Embryonic facial prominence (tissue), 1 donor: ENCODE results near the gene AP1S2.
A peak's percentile ranks its signal among the peaks of the same experiment; 100 is the strongest.
"Not testable (repeated sequence)": the region's sequence is repeated elsewhere in the genome, so short reads cannot be mapped to it uniquely, and the experiment has no call there.

Source experiments
- DNase-seq: peaks from one replicate; pipeline ENCODE4 v3.0.0-alpha.2; 2016; ENCODE audit errors: extremely low spot score

The AP1S2 gene

DNA sequence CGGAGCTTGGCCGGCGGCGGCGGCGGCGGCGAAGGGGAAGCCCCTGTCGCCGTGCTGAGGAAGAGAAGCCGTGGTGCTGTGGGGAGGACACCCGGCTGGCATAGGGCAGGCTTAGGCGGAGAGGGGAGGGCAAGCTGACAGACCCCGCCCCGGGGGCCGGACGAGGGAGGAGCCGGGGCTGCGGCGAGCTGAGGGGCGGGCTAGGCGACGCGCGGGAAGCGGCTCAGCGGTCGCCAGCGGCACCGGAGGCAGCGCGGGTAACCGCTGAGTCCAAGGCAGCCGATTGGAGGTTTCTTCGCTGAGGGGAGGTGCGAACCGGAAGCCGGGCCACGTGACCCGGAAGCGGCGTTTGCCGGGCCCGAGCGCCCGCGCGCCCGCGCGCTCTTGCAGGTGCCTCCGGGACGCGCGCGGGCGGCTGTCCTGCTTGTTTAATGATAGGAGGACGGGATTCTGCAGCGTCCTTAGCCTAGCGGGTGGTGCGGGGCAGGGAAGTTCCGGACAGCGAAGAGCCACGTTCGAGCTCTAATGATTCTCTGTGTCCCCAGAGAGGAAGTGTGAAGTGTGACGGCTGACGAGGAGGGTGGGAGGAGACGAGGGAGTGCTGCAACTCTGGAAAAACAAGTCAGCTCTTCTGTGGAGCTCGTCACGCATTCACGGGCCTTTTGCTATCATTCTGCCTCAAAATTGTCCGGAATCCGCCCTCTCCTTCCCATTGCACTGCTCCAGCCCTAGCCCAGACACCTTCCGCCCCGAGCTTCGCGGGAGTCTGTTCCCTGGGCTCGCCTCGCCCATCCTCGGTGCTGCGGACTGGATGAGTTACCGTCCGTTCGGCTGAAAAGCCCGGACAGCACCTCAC lies at the start of gene AP1S2:
AP1S2 (minus strand) TSS at position 102 of the 856 bp plus-strand sequence. CDS start 2,289 bp downstream, outside the sequence.
- DNase-seq = peak; percentile 77

DNA sequence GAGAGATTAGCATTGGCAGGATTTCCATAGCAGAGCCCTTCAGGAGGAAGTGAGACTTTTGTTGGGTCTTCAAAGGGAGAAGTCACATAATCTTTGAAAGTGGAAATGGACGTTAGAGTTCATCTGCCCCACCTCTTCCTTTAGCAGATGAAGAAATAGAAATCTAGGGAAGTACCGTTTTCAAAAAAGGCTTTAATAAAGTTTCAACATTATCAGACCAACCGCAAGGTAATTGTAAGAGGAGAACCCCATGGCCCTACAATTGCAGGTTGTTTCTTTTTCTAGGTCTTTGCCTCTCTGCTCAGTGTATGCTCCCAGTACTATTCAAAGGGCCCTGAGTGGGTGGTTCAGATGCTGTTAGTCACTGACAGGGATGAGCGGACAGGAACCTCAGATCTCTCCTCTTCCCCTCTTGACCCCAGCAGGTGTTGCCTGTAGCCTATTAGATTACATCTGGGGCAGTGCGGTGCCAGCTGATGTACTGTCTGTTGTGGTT lies 48.6 kb upstream of the AP1S2 start:
- no peak for DNase-seq

DNA sequence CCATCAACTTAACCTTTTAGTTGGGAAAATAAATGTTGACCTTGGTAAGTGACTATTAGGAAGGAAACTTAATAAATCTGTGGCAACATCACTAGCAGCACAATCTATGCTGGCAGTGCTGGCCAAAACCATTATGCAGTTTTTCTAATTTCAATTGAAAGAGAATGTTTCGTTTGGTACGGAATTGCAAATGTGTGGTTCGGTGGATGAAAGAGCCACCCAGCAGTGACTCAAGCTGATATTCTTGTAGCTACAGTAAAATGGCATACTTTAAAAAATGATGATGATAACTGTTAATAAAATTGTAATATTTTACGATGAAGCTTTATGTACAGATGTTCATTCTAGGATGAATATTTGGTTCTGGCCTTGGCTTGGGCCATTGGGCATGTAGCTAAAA lies 40.7 kb upstream of the AP1S2 start:
- no peak for DNase-seq

DNA sequence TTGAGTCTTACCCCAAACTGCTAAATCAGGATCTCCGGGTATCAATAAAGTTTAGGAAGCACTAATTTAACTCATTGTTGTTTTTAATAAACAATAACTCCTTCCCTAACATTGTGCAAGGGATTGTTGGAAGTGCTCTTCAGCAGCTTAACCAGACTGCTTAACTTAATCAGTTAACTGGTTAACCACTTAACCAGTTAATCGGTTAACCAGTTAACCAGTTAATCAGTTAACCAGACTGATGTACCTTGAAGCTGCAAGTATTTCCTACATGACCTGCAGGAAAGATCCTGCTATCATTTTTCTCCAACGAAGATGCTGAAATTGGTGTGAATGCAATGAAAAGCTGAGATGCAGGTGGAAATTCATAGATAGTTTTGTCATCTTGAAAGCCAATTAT lies 40.1 kb upstream of the AP1S2 start:
- no peak for DNase-seq

DNA sequence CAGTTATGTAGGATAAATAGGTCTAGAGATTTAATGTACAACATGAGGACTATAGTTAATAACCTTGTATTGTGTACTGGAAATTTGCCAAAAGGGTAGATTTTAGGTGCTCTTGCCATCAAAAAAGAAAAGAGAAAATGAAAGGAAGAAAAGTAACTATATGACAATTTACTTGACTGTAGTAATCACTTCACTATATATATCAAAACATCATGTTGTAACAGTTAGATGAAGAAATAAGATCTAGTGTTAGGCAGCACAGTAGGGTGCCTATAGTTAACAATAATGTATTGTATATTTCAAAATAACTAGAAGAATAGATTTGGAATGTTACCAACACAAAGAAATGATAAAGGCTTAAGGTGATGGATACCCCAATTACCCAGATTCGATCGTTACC lies 35.9 kb upstream of the AP1S2 start:
- no peak for DNase-seq

DNA sequence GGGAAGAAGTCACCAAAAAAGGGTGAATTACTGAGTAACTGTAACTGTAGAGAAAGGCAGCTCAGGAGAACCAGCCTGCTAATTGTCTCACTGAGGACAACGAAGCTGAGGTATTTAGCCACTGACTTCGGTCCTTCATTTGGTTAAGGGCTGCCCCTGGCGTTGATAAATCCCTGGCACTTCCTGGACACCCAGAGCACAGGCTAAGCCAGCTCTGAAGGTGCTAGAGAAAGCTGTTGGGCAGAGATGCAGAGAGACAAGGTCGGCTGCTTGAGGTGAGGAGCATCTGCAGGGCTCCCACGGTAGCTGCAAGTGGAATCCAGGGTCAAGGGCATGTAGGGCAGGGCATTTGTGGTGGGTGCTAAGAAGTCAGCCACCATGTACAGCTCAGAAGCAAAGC lies 33.4 kb upstream of the AP1S2 start:
- no peak for DNase-seq

DNA sequence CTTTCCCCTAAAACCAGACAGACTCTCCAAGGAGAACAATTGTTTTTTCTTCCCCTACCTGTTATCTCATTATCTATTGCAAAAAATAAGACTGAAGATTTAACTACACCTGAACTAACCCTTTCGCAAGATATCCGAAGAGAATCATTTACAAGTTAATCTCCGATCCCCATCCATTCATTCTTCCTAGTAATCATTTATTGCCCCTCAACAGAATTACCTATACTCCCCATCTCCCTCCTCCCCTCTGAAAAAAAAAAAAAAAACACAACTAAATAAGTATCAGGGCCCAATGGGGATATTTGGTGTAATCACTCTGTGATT lies 28.9 kb upstream of the AP1S2 start:
- DNase-seq = no peak

DNA sequence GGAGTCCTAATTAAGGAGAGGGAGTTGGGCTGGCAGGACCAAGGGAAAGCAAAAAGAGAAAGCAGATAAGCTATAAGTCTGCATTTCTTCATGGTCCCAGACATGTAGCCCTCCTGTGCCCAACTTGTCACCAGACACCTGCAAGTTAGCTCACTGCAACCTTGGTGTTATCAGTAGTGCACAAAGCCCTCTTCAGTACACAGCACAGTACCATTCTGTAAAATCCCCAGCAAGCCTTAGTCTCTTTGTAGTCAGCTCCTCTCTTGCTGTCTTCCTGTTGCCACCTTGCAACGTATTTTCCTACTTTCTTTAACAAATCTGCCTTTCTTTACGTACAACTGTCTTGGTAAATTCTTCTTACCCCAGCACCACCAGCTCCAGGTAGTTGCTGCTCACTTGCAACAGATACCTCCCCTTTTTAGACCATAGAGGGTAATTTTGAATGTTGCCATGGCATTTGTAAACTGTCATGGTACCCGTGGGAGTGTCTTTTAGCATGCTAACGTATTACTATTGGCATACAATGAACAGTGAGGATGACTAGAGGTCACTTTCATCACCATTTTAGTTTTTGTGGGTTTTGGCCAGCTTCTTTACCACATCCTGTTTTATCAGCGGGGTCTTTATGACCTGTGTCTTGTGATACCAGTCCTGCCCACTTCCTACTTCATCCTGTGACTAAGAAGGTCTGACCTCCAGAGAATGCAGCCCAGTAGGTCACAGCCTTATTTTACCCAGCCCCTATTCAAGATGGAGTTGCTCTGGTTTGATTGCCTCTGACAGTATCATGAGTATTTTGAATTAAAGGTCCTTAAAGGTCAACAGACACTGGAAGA lies 28.3 kb upstream of the AP1S2 start:
- no peak for DNase-seq

DNA sequence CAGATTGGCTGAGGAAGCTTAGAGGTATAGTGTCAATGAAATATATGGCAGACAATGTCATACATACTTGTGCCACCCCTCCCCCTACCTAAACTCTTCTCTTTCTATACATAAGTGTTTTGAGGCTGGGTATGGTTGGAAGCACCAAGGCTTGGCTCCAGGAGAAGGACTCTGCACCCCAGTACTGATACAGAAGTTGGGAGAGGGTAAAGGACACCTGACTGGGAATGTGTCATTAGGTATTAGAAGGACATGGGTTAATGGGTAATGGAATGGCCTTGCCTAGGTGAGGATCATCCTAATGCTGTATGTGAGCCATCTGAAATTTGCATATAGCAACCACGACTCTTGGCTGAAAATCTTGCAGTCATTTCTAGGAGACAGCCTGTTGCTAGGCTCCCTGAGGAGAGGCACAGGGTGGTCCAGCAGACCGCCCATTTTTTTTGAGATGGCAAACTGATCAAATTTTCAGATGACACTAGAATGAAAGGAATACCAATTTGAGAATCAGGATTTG lies 26.8 kb upstream of the AP1S2 start:
- no peak for DNase-seq

DNA sequence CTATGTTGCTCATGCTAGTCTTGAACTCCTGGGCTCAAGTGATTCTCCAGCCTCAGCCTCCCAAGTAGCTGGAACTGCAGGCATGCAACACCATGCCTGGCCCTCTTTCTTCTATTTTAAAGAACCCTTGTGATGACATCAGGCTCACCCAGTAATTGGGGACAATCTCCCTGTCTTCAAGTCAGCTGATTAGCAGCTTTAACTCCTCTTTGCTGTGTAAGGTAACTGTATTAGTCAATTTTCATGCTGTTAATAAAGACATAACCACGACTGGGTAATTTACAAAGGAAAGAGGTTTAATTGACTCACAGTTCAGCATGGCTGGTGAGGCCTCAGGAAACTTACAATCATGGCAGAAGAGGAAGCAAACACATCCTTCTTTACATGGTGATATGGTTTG lies 23.3 kb upstream of the AP1S2 start:
- DNase-seq = not testable (repeated sequence)

DNA sequence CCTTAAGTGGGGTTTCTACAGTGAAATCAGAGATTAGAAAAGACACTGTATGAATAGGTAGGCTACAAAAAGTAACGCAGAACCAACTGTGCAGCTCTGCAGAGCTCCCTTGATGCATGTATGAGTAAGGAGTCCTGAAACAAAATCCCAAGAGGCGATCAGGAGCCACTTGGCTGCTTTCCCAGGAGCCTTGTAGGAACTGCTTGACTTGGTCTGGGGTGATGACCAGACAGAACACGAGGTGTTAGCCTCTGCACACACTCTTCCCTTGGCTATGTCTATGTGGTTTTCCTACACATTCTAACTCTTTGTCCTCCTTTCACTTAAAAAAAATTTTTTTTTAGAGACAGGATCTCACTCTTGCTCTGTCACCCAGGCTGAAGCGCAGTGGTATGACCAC lies 22.8 kb upstream of the AP1S2 start:
- no peak for DNase-seq

DNA sequence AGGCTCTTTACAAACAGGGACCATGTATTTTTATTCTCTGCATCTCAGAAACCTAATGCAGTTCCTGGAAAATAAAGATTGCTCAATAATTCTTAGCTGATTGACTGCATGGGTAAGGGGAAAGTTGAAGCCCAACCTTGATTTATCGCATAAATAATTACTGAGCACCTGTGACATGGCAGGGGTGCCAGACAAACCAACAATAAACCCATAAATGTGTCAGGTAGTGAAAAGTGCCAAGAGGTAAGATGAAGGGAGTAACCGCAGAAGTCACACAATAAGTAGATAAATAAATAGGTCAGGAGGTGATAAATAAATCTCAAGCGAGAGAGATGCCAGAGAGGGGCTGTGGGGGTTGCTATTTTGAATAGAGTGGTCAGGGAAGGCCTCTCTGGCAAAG lies 20.1 kb upstream of the AP1S2 start:
- no peak for DNase-seq

DNA sequence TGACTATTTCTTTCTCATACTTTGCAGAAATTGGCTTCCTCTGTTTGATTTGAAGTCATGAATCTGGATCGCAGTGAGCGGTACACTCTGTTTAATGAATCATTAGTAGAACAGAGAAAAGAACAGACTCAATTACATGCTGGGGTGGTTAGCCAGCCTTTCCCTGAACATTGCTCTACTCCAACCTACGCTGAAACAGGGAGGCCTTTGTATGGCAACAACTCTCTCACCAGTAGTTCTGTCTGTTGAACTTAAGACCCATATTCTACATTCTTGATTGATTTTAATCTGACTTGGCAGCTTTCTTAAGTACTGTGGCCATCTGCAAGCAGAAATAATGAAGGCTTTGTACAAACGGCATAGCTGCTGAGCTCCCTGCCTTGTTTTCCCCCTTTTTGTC lies 19.0 kb upstream of the AP1S2 start:
- no peak for DNase-seq

DNA sequence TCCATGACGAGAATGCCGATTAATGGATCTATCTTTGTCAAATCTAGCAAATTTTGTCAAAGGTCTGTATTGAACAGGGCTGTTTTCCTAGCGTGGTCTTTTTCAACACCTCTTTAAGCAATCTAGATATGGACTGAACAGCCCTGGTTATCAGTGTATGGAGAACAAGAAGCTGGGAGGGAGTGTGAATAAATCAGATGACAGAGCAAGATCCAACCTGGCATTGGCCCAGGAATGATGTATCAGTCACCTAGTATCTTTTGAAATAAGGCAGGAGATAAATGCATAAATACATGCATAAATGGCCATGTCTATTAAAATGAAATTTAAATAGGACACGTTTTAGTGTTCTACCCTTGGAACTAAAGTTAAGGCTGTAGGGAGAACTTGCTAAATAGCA lies 15.7 kb upstream of the AP1S2 start:
- DNase-seq = no peak

DNA sequence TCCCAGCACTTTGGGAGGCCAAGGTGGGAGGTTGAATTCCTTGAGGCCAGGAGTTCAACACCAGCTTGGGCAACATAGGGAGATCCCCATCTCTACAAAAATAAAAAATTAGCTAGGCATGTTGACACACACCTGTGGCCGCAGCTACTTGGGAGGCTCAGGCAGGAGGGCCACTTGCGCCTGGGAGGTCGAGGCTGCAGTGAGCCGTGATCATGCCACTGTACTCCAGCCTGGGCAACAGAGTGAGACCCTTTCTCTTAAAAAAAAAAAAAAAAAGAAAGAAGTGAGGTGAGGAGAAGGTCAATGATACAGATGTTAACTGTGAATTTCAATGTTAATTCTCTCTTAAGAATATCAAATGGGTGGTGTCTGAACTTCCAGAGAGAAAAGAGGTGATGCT lies 15.1 kb upstream of the AP1S2 start:
- no peak for DNase-seq

DNA sequence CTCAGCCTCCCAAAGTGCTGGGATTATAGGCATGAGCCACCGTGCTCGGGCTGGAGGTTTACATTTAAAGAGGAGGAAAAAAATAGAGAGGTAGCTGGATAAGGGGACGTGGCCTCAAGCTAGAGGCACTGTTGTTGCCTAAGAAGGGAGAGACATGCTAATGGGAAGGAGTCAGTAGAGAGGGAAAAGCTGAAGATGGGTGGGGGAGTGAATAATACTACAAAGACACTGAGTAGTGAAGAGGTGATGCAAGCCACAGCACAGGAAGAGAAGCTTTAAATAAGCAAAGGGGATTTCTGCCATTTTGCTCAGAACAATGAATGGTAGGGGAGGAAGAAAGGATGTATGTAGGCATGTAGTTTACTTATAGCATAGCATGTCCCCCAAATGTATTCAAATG lies 11.5 kb upstream of the AP1S2 start:
- no peak for DNase-seq

DNA sequence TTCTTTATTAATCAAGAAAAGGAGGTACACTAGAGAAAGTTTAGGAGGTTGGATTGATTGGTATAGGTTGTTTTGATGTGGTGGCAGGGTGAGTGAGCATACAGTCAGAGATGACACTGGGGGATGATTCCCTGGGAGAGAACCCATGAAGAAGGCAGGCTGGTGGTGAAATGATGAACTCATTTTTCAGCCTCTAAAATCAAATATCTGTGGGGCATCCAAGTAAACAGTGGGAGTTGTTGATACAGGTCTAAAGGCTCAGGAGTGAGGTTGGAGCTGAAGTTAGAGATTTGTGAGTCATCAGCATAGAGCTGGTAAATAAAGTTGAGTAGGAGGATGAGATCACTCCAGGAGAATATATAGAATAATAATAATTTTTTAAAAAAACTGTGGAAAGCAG lies 10.0 kb upstream of the AP1S2 start:
- no peak for DNase-seq

DNA sequence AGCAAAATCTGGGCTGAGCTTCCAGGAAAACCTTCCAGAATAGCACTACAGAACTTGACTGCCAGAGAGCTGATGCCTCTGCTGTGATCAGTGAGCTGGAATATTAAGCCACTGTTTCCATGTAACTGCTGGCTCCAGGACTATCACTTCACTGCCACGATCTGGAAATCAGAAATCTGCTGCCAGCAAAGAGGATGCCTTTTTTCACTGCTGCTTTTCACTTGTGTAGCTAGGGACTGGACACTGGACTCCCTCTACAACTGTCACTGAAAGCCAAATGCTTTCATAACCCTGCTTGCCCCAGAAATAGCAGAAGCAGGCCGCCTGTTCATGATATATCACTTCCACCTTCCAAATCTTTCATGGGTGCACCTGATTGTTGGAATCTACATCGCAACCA lies 9.4 kb upstream of the AP1S2 start:
- DNase-seq = no peak

DNA sequence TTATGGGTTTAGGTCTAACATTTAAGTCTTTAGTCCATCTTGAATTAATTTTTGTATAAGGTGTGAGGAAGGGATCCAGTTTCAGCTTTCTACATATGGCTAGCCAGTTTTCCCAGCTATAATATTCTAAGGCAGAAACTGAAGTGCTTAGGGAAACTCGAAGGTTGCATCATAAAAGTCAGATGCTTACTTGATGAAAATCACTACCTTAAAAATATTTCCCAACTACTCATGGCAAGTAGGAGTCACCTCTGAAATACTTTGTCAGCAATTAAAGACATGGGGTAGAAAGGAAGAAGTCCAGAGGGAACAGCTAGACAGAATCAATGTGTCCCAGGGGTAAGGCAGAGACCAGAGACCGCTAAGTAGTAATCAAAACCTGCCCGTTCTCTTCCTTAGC lies 6.3 kb upstream of the AP1S2 start:
- no peak for DNase-seq

DNA sequence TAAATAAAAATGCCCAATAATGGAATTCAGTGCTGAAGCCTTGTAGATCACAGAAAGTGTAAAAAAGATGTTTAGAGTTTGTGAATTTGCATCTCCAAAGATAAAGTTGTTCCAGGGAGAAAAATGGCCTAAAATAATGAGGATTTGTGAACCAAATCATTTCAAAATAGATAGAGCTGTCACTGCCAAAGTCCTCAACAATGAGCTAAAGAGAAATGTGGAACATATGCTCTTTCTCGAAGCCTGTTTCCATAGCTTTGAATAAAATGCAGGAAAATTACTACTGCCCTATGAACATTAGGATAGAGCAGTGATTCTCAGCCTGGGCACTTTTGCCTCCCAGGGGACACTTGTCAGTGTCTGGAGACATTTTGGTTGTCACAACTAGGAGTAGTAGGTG lies 3.4 kb upstream of the AP1S2 start:
- no peak for DNase-seq

DNA sequence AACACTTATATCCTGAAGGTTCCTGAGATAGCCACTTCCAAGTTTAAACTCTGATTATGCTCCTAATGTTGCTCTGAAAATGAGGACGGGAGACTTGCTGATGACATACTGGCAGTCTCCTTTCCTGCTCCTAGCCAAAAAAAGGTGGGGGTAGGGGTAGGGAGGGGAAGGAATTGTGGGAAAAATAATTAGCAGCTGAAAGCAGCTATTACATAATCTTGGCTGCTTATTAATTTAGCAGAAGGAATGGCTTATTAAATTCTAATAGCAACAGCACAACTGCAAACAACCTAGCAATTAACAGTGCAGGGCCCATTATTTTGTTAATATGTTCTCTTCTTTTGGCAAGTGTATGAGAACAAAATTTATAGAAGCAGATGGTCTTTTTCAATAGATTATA lies 2.0 kb upstream of the AP1S2 start:
- DNase-seq = no peak

DNA sequence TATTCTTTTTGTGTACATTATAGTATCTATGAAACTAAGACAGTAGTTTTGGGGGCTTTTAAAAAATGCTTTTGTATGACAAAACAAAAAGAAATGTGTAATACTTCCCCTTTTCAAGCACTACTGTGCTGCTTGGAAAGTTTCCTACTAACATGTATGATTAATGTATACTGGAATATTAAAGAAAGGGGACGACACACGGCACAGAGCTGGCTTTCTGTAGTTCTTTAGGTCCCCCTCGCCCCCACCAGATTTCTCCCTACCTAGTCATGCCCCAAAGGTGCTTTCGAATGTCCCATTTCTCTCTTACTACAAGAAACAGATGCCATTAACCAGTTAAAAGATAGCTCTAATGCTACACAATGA lies 1.6 kb upstream of the AP1S2 start:
- DNase-seq = no peak
